ENCODE data around the gene RPL37. TPM values are rescaled to one million over a fixed set of nuclear protein-coding genes. Genes with fewer than 3 reads are reported as not detected.
A peak's percentile ranks its signal among the peaks of the same experiment; 100 is the strongest.

Gene RPL37
- polyA plus RNA-seq, 3 donors from 2014 or later = 415 to 1,331 (median 1,143) TPM

GRCh38 chr5:40853632-40854192 lies 18.7 kb upstream of the RPL37 start:
- DNase-seq = no peak
- Mint-ChIP-seq H3K36me3 (peaks cover 0 to 13% (median 4%) of the 10 kb centered on the region in 3 donors), H3K4me3 (no peak overlapping the region), H3K27ac (no peak overlapping the region), H3K9me3 (no peaks in the 10 kb centered on the region), H3K27me3 (ENCODE audit: low read depth in 3 of 3) (peaks cover 0 to 4% (median 0%) of the 10 kb centered on the region in 3 donors), H3K4me1 (no peaks in the 10 kb centered on the region)

DNA sequence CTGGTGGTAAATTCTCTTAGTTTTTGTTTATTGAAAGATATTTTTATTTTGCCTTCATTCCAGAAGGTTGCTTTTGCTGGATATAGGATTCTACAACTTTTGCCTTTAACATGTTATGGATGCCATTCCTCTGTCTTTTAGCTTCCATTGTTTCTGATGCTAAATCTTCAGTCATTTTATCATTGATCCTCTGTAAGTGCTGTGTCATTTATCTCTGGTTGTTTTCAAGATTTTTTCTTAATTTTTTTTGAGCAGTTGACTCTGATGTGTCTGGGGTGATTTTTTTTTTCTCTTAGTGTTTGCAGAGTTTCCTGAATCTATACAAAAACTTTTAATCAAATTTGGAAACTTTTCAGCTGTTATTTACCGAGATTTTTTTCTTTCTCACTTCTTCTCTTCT lies 12.5 kb upstream of the RPL37 start:
- Mint-ChIP-seq H3K9me3 (no peaks in the 10 kb centered on the region), H3K4me1 (peaks cover 0 to under 1% of the 10 kb centered on the region in 2 donors), H3K27me3 (ENCODE audit: low read depth in 3 of 3) (peaks cover 1 to 5% (median 4%) of the 10 kb centered on the region in 3 donors), H3K4me3 (no peak overlapping the region), H3K36me3 (peaks cover 0 to 5% (median 0%) of the 10 kb centered on the region in 3 donors), H3K27ac (no peak overlapping the region)
- DNase-seq = no peak

GRCh38 chr5:40846371-40846770 lies 11.3 kb upstream of the RPL37 start:
- Mint-ChIP-seq H3K27me3 (ENCODE audit: low read depth in 3 of 3) (peaks cover 4 to 5% (median 5%) of the 10 kb centered on the region in 3 donors), H3K27ac (no peak overlapping the region), H3K4me3 (no peak overlapping the region)

GRCh38 chr5:40844565-40844964 lies 9.5 kb upstream of the RPL37 start:
- peaks cover 14 to 21% of the 10 kb centered on the region in 2 donors for H3K4me1 Mint-ChIP-seq
- H3K4me3 Mint-ChIP-seq = no peak overlapping the region
- DNase-seq = no peak
- H3K36me3 Mint-ChIP-seq = peaks cover 0 to 5% (median 0%) of the 10 kb centered on the region in 3 donors
- no peak overlapping the region for H3K27ac Mint-ChIP-seq
- H3K9me3 Mint-ChIP-seq = no peaks in the 10 kb centered on the region
- peaks cover 4 to 7% (median 5%) of the 10 kb centered on the region in 3 donors for H3K27me3 Mint-ChIP-seq (ENCODE audit: low read depth in 3 of 3)

More at GRCh38 chr5:40846371-40846770, 11.3 kb upstream of the RPL37 start:
- Mint-ChIP-seq H3K36me3 (peaks cover 0 to 5% (median 0%) of the 10 kb centered on the region in 3 donors), H3K4me1 (peaks cover 7 to 12% of the 10 kb centered on the region in 2 donors), H3K9me3 (no peaks in the 10 kb centered on the region)
- DNase-seq = no peak

GRCh38 chr5:40842351-40842750 lies 7.3 kb upstream of the RPL37 start:
- Mint-ChIP-seq H3K4me1 (peaks cover 14 to 21% of the 10 kb centered on the region in 2 donors), H3K4me3 (peak overlapping the region in 1 of 5 donors; percentile 88), H3K9me3 (no peaks in the 10 kb centered on the region), H3K36me3 (no peaks in the 10 kb centered on the region), H3K27ac (no peak overlapping the region), H3K27me3 (ENCODE audit: low read depth in 3 of 3) (peaks cover 4 to 8% (median 8%) of the 10 kb centered on the region in 3 donors)
- DNase-seq = no peak

DNA sequence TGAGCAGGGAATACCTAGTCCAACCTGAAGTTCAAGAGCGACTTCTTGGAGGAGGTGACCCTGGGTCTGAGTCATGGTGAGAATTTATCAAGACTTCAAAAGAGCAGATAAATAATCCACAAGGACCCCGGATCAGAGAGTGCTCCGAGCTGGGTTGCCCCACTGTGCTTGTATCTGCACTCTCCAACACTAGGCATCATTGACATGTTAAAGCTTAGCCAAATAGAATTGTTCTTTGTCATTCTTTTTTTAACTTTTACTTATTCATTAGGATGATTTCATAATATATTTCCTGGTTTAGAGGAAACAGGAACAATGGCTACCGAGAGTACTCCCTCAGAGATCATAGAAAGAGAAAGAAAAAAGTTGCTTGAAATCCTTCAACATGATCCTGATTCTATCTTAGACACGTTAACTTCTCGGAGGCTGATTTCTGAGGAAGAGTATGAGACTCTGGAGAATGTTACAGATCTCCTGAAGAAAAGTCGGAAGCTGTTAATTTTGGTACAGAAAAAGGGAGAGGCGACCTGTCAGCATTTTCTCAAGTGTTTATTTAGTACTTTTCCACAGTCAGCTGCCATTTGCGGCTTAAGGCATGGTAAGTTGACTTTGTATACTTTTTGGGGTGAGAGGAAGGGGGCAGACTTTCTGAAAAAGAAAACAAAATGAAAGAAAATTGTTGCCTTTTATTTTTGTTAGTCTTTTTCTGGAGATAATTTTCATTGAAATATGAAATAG lies 6.2 kb upstream of the RPL37 start, which contains the start of gene CARD6:
Gene CARD6, plus strand, starts transcription at position 300 of the 738 bp plus-strand sequence. Its CDS starts 16 bp downstream, at position 316.
- H3K27me3 Mint-ChIP-seq (ENCODE audit: low read depth in 3 of 3) = peaks cover 4 to 8% (median 8%) of the 10 kb centered on the region in 3 donors
- H3K9me3 Mint-ChIP-seq = no peaks in the 10 kb centered on the region
- H3K4me1 Mint-ChIP-seq = peaks cover 16 to 27% of the 10 kb centered on the region in 2 donors
- DNase-seq = peak; percentile 11 to 19 (median 17)
- H3K27ac Mint-ChIP-seq = peak within 1 kb of the TSS; percentile 41 to 95 (median 87)
- peak within 1 kb of the TSS; percentile 83 to 92 (median 88) for H3K4me3 Mint-ChIP-seq
- no peaks in the 10 kb centered on the region for H3K36me3 Mint-ChIP-seq

DNA sequence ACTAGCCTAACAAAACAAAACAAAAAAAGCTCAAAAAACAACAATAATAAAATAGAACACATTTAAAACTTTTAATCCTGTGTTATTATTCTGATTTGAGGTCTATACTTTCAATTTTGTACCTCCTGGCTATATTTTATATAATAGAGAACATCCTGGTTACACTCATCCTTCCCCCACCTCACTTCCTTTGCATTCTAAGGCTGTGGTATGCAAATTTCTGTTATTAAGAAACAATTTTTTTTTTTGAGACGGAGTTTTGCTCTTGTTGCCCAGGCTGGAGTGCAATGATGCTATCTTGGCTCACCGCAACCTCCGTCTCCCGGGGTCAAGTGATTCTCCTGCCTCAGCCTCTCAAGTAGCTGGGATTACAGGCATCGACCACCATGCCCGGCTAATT lies 3.1 kb upstream of the RPL37 start:
- no peak overlapping the region for H3K27ac Mint-ChIP-seq
- peaks cover 46 to 59% of the 10 kb centered on the region in 2 donors for H3K4me1 Mint-ChIP-seq
- DNase-seq = no peak
- no peak overlapping the region for H3K4me3 Mint-ChIP-seq
- H3K9me3 Mint-ChIP-seq = no peaks in the 10 kb centered on the region
- H3K27me3 Mint-ChIP-seq (ENCODE audit: low read depth in 3 of 3) = peaks cover 8 to 22% (median 18%) of the 10 kb centered on the region in 3 donors
- H3K36me3 Mint-ChIP-seq = peaks cover 0 to 11% (median 10%) of the 10 kb centered on the region in 3 donors

GRCh38 chr5:40834391-40834848 lies 602 bp downstream of the RPL37 start:
- DNase-seq = peak; percentile 74 to 81 (median 79)
- Mint-ChIP-seq H3K27me3 (ENCODE audit: low read depth in 3 of 3) (peaks cover 8 to 19% (median 17%) of the 10 kb centered on the region in 3 donors), H3K9me3 (no peaks in the 10 kb centered on the region), H3K4me1 (peaks cover 45 to 62% of the 10 kb centered on the region in 2 donors), H3K4me3 (peak overlapping the region; percentile 95 to 100 (median 98)), H3K27ac (peak overlapping the region; percentile 95 to 100 (median 98)), H3K36me3 (peaks cover 11 to 37% (median 23%) of the 10 kb centered on the region in 3 donors)

GRCh38 chr5:40833712-40834229 lies 1.3 kb downstream of the RPL37 start:
- Mint-ChIP-seq H3K9me3 (no peaks in the 10 kb centered on the region), H3K4me3 (peak overlapping the region; percentile 95 to 100 (median 98)), H3K27me3 (ENCODE audit: low read depth in 3 of 3) (peaks cover 7 to 19% (median 17%) of the 10 kb centered on the region in 3 donors), H3K4me1 (peaks cover 47 to 69% of the 10 kb centered on the region in 2 donors), H3K27ac (peak overlapping the region; percentile 95 to 100 (median 98)), H3K36me3 (peaks cover 11 to 43% (median 29%) of the 10 kb centered on the region in 3 donors)
- DNase-seq = no peak

- H3K4me3 Mint-ChIP-seq = peak overlapping the region in 2 of 5 donors; percentile 98 to 99
- H3K4me1 Mint-ChIP-seq = peaks cover 49 to 82% of the 10 kb centered on the region in 2 donors
- DNase-seq = no peak
- H3K9me3 Mint-ChIP-seq = no peaks in the 10 kb centered on the region
- peak overlapping the region; percentile 63 to 100 (median 98) for H3K27ac Mint-ChIP-seq
- H3K27me3 Mint-ChIP-seq (ENCODE audit: low read depth in 3 of 3) = peaks cover 7 to 17% (median 16%) of the 10 kb centered on the region in 3 donors
- H3K36me3 Mint-ChIP-seq = peaks cover 18 to 57% (median 35%) of the 10 kb centered on the region in 3 donors
Measured at GRCh38 chr5:40832345-40832744, 2.7 kb downstream of the RPL37 start.

DNA sequence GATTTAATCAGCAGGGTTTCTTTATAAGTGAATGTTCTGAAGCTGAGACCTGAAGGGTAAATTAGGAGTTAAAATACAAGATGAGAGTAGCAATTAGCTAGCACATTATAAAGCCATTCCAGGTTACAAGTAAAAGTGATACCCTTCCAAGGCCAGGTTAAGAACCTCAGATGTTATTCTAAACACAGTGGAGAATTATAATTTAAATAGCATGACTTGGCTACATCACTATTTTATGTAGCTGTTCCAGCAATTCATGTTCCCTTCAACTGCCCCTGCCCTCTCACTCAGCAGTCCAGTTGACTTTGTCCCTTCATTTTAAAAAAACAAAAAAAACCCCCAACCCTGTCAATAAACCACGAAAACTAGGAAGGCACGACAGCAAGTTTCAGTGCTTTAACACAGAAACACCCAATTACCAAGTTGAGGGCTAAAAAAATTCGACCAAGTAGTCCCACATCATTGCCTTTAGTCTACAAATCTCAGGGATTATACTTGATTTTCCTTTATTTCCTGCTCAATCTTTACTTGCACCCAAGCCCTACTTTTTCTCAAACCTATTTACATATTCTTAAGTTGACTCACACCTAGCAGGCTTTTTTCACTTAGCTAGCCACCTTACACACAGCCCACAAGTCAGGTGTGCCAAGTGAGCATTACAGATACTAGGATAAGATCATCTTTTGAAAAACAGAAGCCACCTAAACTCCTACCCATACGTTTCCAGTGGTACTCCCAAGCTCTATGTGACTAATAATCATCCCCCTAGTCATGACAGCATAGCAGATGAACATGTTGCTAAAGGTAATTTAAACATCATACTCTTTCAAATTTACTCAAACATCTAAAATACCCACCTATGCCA lies 3.4 kb downstream of the RPL37 start:
- no peak overlapping the region for H3K4me3 Mint-ChIP-seq
- peak overlapping the region in 5 of 6 donors; percentile 19 to 63 (median 38) for H3K27ac Mint-ChIP-seq
- H3K27me3 Mint-ChIP-seq (ENCODE audit: low read depth in 3 of 3) = peaks cover 9 to 17% (median 16%) of the 10 kb centered on the region in 3 donors
- DNase-seq = no peak
- peaks cover 18 to 59% (median 35%) of the 10 kb centered on the region in 3 donors for H3K36me3 Mint-ChIP-seq
- no peaks in the 10 kb centered on the region for H3K9me3 Mint-ChIP-seq
- peaks cover 49 to 79% of the 10 kb centered on the region in 2 donors for H3K4me1 Mint-ChIP-seq

- peaks cover 36 to 63% of the 10 kb centered on the region in 2 donors for H3K4me1 Mint-ChIP-seq
- DNase-seq = no peak
- H3K27ac Mint-ChIP-seq = peak overlapping the region in 4 of 6 donors; percentile 35 to 81 (median 58)
- H3K36me3 Mint-ChIP-seq = peaks cover 18 to 59% (median 35%) of the 10 kb centered on the region in 3 donors
- no peak overlapping the region for H3K4me3 Mint-ChIP-seq
- peaks cover 3 to 12% (median 9%) of the 10 kb centered on the region in 3 donors for H3K27me3 Mint-ChIP-seq (ENCODE audit: low read depth in 3 of 3)
- no peaks in the 10 kb centered on the region for H3K9me3 Mint-ChIP-seq
Measured at GRCh38 chr5:40829748-40830533, 5.1 kb downstream of the RPL37 start.
